GM21390 (cell line): ENCODE measurements around the gene ERLEC1.
"Not testable (repeated sequence)": the region's sequence is repeated elsewhere in the genome, so short reads cannot be mapped to it uniquely, and the experiment has no call there.

ENCODE experiments used
- ATAC-seq: cut with Tn5 transposase; IDR thresholded peaks from one replicate; pipeline ENCODE4 v1.9.1; 2021; ENCODE audit not compliant: unreplicated experiment

The ERLEC1 gene, protein sequence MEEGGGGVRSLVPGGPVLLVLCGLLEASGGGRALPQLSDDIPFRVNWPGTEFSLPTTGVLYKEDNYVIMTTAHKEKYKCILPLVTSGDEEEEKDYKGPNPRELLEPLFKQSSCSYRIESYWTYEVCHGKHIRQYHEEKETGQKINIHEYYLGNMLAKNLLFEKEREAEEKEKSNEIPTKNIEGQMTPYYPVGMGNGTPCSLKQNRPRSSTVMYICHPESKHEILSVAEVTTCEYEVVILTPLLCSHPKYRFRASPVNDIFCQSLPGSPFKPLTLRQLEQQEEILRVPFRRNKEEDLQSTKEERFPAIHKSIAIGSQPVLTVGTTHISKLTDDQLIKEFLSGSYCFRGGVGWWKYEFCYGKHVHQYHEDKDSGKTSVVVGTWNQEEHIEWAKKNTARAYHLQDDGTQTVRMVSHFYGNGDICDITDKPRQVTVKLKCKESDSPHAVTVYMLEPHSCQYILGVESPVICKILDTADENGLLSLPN

DNA sequence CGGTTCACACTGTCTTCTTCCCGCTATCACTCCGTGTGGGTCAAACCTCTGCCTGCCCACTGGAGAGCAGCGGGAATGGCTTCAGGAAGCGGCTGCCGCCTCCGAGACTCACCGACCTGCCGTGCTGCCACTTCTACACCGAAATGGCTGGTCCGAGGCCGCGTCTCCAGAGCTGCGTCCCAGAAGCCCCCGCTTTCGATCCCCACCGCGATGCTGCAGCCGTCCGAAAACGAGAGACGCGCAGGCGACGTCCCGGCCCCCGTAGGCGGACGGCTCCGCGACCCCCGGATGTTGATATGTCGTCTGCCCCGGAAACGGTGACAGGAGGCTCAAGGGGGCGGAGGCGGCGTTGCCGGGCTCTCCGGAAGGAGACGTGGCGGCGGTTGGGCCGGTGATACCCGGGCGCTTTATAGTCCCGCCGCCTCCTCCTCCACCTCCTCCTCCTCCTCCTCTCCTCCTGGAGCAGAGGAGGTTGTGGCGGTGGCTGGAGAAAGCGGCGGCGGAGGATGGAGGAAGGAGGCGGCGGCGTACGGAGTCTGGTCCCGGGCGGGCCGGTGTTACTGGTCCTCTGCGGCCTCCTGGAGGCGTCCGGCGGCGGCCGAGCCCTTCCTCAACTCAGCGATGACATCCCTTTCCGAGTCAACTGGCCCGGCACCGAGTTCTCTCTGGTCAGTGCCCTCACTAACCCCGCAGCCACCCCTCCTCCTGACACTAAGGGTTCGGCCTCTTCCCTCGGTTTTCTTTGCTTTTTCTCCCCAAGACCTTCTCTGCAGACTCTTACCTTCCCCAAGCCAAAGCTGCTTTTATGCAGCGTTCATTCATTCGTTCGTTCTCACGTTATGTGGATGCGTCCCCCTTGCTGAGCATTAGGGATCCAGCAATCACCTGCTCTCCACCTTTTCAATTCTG is at the start of gene ERLEC1, which contains the start of gene ASB3:
Gene ERLEC1, plus strand, starts transcription at position 340 of the 909 bp plus-strand sequence. Its CDS starts 167 bp downstream, at position 507.
Gene ASB3, minus strand, starts transcription at position 249 of the 909 bp plus-strand sequence. CDS start 21,381 bp downstream, outside the sequence.
- peak; percentile 94 for ATAC-seq

DNA sequence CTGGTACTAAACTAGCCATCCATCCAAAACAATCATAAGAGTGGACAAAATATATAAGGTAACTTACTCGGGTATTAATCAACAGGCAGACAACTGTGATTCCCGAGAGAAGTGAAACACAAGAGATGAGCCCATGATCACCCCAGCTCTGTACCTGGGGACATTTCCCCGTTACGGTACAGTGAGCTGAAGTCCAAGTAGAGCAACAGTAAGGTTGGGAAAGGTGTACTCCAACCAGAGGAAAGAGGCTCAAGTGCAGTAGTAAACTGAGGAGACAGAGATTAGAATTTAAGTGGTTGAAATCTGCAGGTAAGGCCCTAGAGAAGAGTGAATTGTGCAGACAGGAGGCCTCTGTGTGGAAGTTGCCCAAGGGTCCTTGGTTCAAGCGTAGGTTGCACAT is 49.8 kb upstream of the ERLEC1 start:
- ATAC-seq = no peak

DNA sequence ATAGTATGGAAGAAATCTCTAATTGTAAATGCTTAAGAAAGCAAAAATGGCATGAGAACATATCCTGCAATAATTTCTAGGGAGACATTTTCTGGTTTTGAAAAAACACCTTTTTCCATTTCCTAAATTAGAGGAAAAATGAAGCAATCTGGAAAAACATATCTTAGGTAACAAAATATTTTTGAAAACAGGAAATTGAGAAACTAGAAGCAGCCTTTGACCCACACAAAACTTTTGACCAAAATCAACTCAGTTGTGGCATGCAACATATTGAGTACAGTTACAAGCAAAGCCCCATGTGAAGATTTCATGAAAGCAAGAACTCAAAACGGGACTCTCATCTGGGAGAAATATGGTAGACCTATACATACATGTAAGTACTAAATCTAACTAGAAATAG is 47.8 kb upstream of the ERLEC1 start:
- ATAC-seq = no peak

GRCh38 chr2:53740170-53740569 is 46.7 kb upstream of the ERLEC1 start:
- ATAC-seq = no peak

DNA sequence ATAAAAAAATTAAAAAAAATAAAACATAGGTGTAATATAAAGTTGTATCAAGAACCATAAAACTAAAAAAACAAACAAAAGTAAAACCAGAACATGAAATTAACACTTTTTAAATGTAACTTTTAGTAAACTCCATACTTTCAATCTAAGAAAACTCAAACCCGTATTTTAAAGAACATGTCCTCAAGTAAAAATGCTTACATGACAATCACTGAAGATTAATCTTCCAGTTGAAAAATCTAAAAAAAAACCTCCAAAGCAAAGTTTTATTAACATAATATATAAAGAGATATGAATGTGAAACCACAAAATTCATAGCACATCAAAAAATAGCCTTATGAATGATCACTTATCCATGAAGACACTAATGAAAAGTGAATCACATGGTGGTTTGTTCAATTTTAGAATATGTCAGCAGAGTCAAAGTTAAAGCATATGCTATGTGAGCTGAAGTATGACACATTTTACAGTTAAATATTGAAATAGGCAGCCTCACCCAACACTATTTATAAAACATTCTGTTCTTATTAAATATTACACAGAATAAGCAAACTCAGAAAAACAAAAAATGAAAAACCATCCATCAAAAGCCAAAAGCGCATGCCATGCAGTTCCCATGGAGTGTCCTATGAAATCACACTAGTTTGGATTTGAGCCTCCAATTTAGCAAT is 42.3 kb upstream of the ERLEC1 start:
- ATAC-seq = no peak

- peak; percentile 39 for ATAC-seq
Measured at GRCh38 chr2:53750041-53750768, 36.6 kb upstream of the ERLEC1 start.

GRCh38 chr2:53751728-53752127 is 35.1 kb upstream of the ERLEC1 start:
- ATAC-seq = peak; percentile 91

DNA sequence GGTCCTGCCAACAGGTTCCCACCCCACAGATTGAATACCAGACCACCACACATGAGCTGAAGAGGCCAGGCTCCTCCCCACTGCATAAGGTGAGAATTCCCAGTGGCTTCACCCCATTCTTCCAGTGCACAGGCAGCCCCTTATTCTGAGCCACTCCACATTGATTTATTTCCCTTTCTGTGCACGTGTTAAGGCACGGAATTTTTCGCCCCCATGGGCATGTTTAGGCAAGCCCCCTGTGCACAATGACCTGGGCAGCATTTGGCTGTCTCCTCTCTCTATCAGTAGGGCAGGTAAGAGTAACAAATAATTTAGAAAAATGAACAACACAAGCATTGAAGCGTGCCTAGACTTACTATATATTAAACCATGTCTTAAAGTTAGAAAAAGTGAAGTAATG is 34.5 kb upstream of the ERLEC1 start:
- ATAC-seq = no peak

DNA sequence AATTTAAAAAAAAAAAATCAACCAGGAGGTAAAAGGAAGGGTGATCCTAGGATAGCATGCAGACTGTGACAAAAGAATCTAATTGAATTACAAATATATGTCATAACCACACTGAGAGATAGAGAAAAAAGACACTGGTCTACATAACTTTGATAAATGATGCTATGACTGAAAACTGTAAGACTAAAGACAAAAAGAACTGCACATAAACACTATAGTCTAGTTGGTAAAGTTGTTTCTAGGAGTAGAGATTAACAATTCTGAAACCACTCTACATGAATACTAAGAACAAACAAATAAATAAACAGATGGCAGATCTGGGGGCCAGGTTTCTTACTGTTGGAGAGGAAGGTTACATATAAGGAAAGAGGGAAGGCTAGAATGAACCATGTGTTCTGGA is 33.8 kb upstream of the ERLEC1 start:
- no peak for ATAC-seq

- ATAC-seq = no peak
Measured at GRCh38 chr2:53755121-53755520, 31.7 kb upstream of the ERLEC1 start.

DNA sequence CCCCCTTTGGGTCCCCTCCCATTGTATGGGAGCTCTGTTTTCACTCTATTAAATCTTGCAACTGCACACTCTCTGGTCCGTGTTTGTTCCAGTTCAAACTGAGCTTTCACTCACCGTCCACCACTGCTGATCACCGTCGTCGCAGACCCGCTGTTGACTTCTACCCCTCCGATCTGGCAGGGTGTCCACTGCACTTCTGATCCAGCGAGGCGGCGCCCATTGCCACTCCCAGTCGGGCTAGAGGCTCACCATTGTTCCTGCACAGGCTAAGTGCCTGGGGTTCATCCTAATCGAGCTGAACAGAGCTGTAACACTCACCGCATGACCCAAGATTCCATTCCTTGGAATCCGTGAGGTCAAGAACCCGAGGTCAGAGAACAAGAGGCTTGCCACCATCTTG is 30.2 kb upstream of the ERLEC1 start:
- no peak for ATAC-seq

DNA sequence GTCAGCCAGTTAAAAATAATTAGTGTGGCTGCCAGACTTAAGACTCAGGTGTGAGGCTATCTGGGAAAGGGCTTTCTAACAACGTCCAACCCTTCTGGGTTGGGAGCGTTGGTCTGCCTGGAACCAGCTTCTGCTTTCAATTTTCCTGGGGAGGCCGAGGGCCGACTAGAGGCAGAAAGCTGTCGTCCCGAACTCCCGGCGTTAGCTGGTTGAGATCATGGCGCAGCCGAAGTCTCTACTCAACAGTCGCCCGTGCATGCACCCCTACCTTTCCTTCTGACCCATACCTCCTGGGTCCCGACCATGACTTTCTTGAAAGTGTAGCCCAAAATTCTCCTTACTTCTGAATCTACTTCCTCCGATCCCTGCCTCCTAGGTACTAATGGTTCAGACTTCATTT is 29.6 kb upstream of the ERLEC1 start:
- ATAC-seq = not testable (repeated sequence)

DNA sequence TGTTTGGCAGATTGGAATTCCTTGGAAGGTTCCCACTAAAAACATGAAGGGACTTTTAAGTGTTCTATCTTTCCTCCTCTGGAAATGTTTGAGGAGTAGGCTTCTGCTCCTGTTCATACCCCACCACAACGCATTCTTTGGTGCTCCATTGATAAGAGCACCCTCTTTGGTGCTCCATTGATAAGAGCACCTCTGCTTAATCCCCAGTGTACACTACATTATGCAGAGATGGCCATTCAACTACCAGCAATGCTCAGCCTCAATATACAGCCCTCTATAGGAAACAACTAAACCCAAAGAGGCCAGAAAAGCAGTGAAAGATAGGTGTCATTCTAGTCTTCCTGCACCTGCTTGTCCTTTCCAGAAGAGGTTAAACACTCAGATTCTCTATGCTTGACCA is 21.1 kb upstream of the ERLEC1 start:
- no peak for ATAC-seq

GRCh38 chr2:53767405-53768241 is 19.2 kb upstream of the ERLEC1 start, which contains the start of gene CHAC2:
Gene CHAC2 (plus strand): TSS chr2:53767804. CDS start chr2:53767887, 83 bp downstream.
- ATAC-seq = peak; percentile 93

DNA sequence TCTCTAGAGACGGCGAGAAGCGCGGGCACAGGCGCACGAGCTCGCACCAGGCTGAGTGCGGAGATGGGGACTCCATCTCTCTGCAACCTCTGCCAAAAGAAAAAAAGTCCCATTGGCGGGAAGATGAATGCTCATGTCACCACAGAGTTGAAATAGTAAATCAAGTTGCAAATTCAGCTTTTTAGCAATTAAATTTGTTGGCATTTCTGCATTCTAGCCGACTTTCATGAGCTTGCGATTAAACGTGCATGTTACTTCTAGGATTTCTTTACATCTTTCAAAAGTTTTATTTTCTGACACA is 18.7 kb upstream of the ERLEC1 start:
- ATAC-seq = peak; percentile 44

DNA sequence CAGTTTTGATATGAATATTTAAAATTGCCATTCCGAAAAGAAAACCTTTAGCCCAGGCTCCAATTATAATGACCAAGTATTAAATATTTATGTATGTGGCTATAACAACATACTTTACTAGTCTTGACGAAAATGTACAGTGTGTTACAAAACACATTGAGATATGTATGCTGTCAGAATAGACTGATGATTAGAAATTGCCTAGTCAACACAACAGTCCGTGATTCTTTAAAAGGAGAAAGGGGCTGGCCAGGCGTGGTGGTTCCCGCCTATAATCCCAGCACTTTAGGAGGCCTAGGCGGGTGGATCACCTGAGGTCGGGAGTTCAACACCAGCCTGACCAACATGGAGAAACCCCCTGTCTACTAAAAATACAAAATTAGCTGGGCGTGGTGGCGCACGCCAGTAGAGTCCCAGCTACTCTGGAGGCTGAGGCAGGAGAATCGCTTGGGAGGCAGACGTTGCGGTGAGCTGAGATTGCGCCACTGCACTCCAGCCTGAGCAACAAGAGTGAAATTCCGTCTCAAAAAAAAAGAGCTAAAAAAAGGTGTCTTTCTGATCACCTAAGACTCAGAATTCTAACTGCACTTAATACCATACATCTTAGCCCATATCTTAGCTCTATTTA is 17.4 kb upstream of the ERLEC1 start:
- ATAC-seq = no peak

- no peak for ATAC-seq
Measured at GRCh38 chr2:53770264-53770663, 16.6 kb upstream of the ERLEC1 start.

- ATAC-seq = no peak
Measured at GRCh38 chr2:53777134-53777533, 9.7 kb upstream of the ERLEC1 start.

GRCh38 chr2:53778536-53779162 is 8.2 kb upstream of the ERLEC1 start:
- no peak for ATAC-seq
